SKM-1 (cell line): Measurements from ENCODE around the gene WDR27.

ENCODE experiments used
- DNase-seq: peaks from one replicate; lab custom pipeline; 2025; ENCODE audit not compliant: unreplicated experiment; lab: John Stamatoyannopoulos, UW

WDR27 gene

GRCh38 chr6:169568314-169569087 is 133.3 kb downstream of the WDR27 start:
- no peak for DNase-seq

- no peak for DNase-seq
Measured at GRCh38 chr6:169567819-169568218, 134.0 kb downstream of the WDR27 start.

- no peak for DNase-seq
Measured at GRCh38 chr6:169566961-169567750, 134.7 kb downstream of the WDR27 start.

- no peak for DNase-seq
Measured at GRCh38 chr6:169566319-169566718, 135.5 kb downstream of the WDR27 start.

GRCh38 chr6:169564453-169565240 is 137.2 kb downstream of the WDR27 start:
- DNase-seq = no peak

GRCh38 chr6:169561665-169562064 is 140.2 kb downstream of the WDR27 start:
- DNase-seq = no peak

GRCh38 chr6:169559592-169559991 is 142.2 kb downstream of the WDR27 start:
- DNase-seq = no peak

- DNase-seq = no peak
Measured at GRCh38 chr6:169558774-169559441, 142.9 kb downstream of the WDR27 start.

- no peak for DNase-seq
Measured at GRCh38 chr6:169558378-169558773, 143.5 kb downstream of the WDR27 start.

- no peak for DNase-seq
Measured at GRCh38 chr6:169557887-169558286, 143.9 kb downstream of the WDR27 start.

GRCh38 chr6:169556758-169557548 is 144.9 kb downstream of the WDR27 start:
- DNase-seq = no peak

GRCh38 chr6:169555971-169556617 is 145.7 kb downstream of the WDR27 start:
- no peak for DNase-seq

- no peak for DNase-seq
Measured at GRCh38 chr6:169545982-169546381, 155.8 kb downstream of the WDR27 start.

GRCh38 chr6:169543704-169544103 is 158.1 kb downstream of the WDR27 start:
- DNase-seq = no peak

GRCh38 chr6:169542491-169542890 is 159.3 kb downstream of the WDR27 start:
- DNase-seq = no peak

- no peak for DNase-seq
Measured at GRCh38 chr6:169539176-169539897, 162.5 kb downstream of the WDR27 start.

GRCh38 chr6:169536446-169537170 is 165.2 kb downstream of the WDR27 start:
- DNase-seq = no peak

- no peak for DNase-seq
Measured at GRCh38 chr6:169534039-169534421, 167.8 kb downstream of the WDR27 start.
